ES-I3 (cell line): Measurements from ENCODE around the gene NDUFAF7.
"Not testable (repeated sequence)": the region's sequence is repeated elsewhere in the genome, so short reads cannot be mapped to it uniquely, and the experiment has no call there.

Experiments
- H3K36me3 ChIP-seq: 2 replicates; pipeline ENCODE4 v1.6.1; 2013; ENCODE audit warnings: mild to moderate bottlenecking, low read length, control low read depth, moderate library complexity; ENCODE audit not compliant: insufficient read depth
- H3K4me1 ChIP-seq: 2 replicates; pipeline ENCODE4 v1.6.1; 2013; ENCODE audit warnings: mild to moderate bottlenecking, control low read depth, low read length; ENCODE audit not compliant: insufficient read depth
- H3K9ac ChIP-seq: 2 replicates; pipeline ENCODE4 v1.6.1; 2013; ENCODE audit warnings: low read depth, mild to moderate bottlenecking, low read length, moderate library complexity
- H3K9me3 ChIP-seq: 2 replicates; pipeline ENCODE4 v1.6.1; 2013; ENCODE audit warnings: mild to moderate bottlenecking, low read length, moderate library complexity; ENCODE audit not compliant: control insufficient read depth, insufficient read depth

Gene NDUFAF7, protein sequence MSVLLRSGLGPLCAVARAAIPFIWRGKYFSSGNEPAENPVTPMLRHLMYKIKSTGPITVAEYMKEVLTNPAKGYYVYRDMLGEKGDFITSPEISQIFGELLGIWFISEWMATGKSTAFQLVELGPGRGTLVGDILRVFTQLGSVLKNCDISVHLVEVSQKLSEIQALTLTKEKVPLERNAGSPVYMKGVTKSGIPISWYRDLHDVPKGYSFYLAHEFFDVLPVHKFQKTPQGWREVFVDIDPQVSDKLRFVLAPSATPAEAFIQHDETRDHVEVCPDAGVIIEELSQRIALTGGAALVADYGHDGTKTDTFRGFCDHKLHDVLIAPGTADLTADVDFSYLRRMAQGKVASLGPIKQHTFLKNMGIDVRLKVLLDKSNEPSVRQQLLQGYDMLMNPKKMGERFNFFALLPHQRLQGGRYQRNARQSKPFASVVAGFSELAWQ

GRCh38 chr2:37231241-37232130 lies at the start of gene NDUFAF7, which contains the start of gene CEBPZ:
TSS of gene NDUFAF7 (plus strand) at chr2:37231658. CDS start at chr2:37231706, 48 bp downstream.
TSS of gene CEBPZ (minus strand) at chr2:37231596. CDS start at chr2:37231567, 29 bp downstream.
- H3K36me3 ChIP-seq = peaks cover 27% of the 10 kb centered on the region
- H3K4me1 ChIP-seq = peaks cover 23% of the 10 kb centered on the region
- H3K9ac ChIP-seq = peak within 1 kb of the TSS; percentile 92
- no peaks in the 10 kb centered on the region for H3K9me3 ChIP-seq

DNA sequence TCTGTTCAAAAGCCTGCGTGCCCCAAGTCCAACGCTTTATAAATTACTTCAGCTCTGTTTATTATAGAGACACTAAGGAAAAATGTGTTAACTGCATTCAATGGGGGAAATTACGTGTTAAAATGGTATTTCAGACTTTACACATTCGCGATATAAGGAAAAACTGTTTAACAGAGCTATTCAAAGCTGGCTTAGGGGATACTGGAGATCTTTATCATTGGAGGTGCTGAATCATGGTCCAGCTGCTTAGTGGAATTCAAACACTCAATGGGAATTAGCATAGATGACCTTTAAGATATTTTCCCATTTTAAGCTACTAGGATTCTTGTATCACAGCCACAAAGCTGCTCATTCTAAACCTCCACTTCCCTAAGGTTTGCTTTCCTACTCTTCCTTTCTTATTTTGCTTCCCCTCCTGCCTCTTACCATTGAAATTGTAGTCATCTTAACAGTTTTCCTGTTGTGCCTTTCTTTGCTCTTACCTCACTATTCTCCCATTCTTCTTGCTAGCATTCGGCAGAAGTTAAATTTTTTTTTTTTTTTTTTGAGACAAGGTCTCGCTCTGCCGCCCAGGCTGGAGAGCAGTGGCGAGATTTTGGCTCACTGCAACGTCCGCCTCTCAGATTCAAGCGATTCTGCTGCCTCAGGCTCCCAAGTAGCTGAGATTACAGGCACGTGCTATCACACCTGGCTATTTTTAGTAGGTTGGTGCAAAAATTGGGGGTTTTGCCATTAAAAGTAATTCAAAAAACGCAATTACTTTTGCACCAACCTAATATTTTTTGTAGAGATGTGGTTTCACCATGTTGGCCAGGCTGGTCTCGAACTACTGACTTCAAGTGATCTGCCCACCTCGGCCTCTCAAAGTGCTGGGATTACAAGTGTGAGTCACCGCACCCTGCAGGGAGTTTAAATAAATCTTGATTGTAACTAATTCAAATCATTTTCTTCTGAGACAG lies 49.5 kb upstream of the NDUFAF7 start:
- Histone ChIP-seq H3K9ac (peak overlapping the region; percentile 21; the same call in 1 of the 2 replicates), H3K36me3 (no peaks in the 10 kb centered on the region), H3K4me1 (peaks cover 19% of the 10 kb centered on the region), H3K9me3 (no peaks in the 10 kb centered on the region)

DNA sequence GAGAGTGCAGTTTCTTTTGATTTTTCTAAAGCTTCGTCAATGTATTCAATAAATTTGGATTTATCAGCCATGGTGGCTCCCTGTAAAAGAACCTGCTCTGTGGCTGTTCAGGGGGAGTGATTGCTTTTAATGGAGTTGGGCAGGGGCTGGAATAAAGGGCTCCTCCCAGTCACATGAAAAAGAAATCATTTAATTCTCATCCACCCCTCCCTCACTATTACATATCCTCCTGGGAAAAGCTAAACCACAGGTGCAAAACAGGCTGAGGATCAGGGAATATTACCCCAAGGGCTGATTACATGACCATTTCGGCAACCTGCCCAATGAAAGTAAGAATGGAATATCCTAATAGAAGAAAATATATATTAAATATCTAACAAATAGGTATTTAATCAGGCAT lies 42.9 kb upstream of the NDUFAF7 start, which contains the start of gene SULT6B1:
SULT6B1 (minus strand) TSS at position 101 of the 400 bp plus-strand sequence; CDS start at position 71, 30 bp downstream.
- no peaks in the 10 kb centered on the region for H3K9me3 ChIP-seq
- H3K9ac ChIP-seq = no peak within 1 kb of the TSS
- peaks cover 34% of the 10 kb centered on the region for H3K4me1 ChIP-seq
- H3K36me3 ChIP-seq = no peaks in the 10 kb centered on the region

DNA sequence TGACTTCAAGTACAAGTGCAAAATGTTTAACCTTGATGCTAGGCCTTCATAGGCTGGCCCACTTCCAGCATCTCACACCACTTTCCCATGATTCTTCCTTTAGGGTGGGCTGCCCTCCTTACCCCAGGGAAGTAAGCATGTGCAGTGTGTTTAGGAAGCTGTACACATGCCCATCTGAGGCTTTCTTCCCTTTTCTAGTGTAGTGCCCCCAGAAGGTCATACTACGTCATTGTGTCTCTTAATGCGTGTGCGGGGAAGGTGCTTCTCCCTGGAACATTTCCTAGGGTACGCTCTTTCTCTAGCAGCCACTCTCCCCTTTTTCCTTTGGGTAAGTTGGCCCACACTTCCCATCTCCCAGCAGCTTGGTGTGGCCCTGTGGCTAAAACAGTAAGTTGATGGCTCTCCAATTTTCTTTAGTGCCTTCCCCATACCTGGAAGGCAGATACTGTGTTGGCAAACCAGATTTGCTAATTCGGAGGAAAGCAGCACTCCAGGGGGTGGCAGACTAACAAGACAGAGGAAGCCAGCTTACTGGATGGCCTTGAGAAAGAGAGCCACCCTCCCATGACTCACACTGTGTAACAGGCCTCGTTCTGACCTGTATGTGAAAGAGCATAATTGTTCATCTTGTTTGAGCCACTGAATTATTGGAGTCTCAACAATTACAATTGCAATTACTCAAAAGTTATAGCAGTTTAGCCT lies 41.9 kb upstream of the NDUFAF7 start:
- no peak overlapping the region for H3K9ac ChIP-seq
- H3K4me1 ChIP-seq = peaks cover 34% of the 10 kb centered on the region
- no peaks in the 10 kb centered on the region for H3K9me3 ChIP-seq
- no peaks in the 10 kb centered on the region for H3K36me3 ChIP-seq

DNA sequence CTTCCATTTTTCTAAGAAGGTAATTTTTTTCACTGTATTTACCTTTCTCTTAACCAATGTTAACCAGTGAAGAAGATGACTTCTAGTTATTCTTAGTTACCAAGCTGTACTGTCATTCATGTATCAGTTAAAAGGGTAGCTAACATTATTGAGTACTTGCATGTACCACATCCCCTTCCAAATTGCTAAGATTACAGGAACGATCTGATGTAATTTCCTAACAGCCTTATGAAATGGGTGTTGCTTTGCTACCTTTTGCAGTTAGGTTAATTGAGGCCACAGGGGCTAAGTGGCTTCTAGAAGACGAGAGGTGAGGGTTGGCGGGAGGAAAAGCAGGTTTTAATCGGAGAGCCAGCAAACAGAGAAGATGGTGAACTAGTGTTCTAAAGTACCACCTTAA lies 41.2 kb upstream of the NDUFAF7 start:
- H3K9ac ChIP-seq = no peak overlapping the region
- H3K36me3 ChIP-seq = no peaks in the 10 kb centered on the region
- H3K4me1 ChIP-seq = peaks cover 34% of the 10 kb centered on the region
- H3K9me3 ChIP-seq = no peaks in the 10 kb centered on the region

- Histone ChIP-seq H3K9ac (no peak overlapping the region), H3K4me1 (peaks cover 29% of the 10 kb centered on the region), H3K9me3 (no peaks in the 10 kb centered on the region), H3K36me3 (no peaks in the 10 kb centered on the region)
These were observed 40.2 kb upstream of the NDUFAF7 start for GRCh38 chr2:37191253-37191652.

GRCh38 chr2:37191747-37192146 lies 39.7 kb upstream of the NDUFAF7 start:
- H3K9ac ChIP-seq = no peak overlapping the region
- H3K9me3 ChIP-seq = no peaks in the 10 kb centered on the region
- H3K36me3 ChIP-seq = no peaks in the 10 kb centered on the region
- peaks cover 29% of the 10 kb centered on the region for H3K4me1 ChIP-seq

DNA sequence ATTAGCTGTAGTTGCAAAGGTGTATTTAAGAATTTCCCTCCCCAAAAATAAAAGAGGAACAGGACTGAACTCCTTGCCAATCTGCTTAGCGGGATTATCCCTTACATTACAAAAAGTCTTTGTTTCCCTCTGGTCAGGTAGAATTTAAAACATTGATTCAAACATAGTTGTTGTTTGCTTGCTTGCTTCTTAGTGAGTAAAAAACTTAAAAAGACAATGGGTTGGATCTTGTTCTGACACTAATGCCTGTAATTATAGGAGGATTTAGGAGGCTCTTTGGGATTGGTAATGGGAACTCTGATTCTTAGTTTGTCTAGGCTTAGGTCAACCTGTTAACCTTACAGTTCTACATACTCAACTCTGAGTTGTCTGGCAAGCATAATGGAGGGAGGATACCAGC lies 38.9 kb upstream of the NDUFAF7 start:
- Histone ChIP-seq H3K4me1 (peaks cover 29% of the 10 kb centered on the region), H3K36me3 (no peaks in the 10 kb centered on the region), H3K9me3 (no peaks in the 10 kb centered on the region), H3K9ac (no peak overlapping the region)

DNA sequence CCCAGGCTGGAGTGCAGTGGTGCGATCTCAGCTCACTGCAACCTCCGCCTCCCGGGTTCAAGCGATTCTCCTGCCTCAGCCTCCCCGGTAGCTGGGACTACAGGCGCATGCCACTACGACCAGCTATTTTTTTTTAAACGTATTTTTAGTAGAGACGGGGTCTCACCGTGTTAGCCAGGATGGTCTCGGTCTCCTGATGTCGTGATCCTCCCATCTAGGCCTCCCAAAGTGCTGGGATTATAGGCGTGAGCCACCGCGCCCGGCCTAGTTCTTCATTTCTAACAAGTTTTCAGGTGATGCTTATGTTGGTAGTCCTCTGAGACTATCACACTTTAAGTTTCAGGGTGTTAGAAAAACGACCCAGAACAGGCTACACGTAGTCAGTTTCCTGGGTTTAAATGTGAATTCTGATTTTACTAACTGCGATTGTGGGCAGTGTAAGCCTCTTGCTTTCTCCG lies 35.6 kb upstream of the NDUFAF7 start:
- Histone ChIP-seq H3K4me1 (peaks cover 25% of the 10 kb centered on the region), H3K9ac (peak overlapping the region; percentile 97)
- not testable (repeated sequence) for H3K36me3 ChIP-seq, H3K9me3 ChIP-seq

DNA sequence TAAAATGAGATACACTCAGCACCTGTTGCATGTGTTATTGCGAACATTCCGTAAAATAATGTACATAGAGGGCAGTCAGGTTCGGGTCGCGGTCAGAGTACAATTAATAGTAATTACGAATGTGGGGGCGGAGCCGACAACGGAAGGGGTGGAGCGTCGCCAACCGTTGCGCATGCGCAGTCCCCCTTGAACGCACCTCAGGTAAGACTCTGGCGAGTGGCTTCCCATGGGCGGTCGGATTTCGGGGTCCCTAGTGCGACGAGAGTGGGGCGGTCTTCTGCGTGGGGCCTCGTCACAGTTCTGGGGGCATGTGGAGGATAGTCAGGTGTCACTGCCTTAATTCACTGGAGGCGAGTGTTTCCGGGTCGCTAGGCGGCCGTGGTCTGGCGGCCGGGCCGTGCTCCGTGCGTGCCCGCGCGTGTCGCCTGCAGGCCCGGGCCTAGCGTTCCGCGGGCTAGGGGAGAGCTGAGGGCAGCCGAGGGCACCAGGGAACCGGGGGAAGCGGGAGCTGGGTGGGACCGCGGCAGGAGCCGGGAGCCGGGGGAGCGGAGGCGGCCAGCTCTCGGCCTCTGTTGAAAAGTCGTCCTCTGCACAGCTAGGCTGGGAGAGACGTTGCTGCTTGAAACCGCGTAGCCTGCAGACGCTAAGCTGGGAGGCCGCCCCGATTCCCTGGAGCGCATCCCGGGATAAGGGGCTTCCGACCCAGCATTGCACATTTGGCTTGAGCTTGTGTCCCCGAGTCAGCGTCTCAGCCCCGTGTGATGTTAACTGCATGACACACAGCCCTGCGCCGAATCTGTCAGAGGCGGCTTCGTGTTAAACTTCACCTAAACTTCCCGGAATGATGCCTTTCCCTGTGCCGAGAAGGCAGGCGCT lies 34.9 kb upstream of the NDUFAF7 start, which contains the start of gene CEBPZOS:
CEBPZOS (plus strand) TSS at position 177 of the 876 bp plus-strand sequence. CDS start 3,209 bp downstream, outside the sequence.
- Histone ChIP-seq H3K9ac (peak within 1 kb of the TSS; percentile 97), H3K9me3 (no peaks in the 10 kb centered on the region), H3K4me1 (peaks cover 18% of the 10 kb centered on the region), H3K36me3 (0 out of 2 replicates have a peak, but pooled peaks cover 3% of the 10 kb centered on the region)

GRCh38 chr2:37198681-37199065 lies 32.8 kb upstream of the NDUFAF7 start:
- Histone ChIP-seq H3K9ac (peak overlapping the region; percentile 97), H3K36me3 (peaks cover 7% of the 10 kb centered on the region; the same call in 1 of the 2 replicates)

GRCh38 chr2:37201208-37201607 lies 30.2 kb upstream of the NDUFAF7 start:
- Histone ChIP-seq H3K36me3 (peaks cover 10% of the 10 kb centered on the region), H3K4me1 (peaks cover 27% of the 10 kb centered on the region)

More at GRCh38 chr2:37198681-37199065, 32.8 kb upstream of the NDUFAF7 start:
- peaks cover 4% of the 10 kb centered on the region for H3K9me3 ChIP-seq
- H3K4me1 ChIP-seq = peaks cover 18% of the 10 kb centered on the region

More at GRCh38 chr2:37201208-37201607, 30.2 kb upstream of the NDUFAF7 start:
- Histone ChIP-seq H3K9ac (no peak overlapping the region), H3K9me3 (peaks cover 6% of the 10 kb centered on the region)
